ENCODE data around the gene ZNF397. TPM values are rescaled to one million over a fixed set of nuclear protein-coding genes. Genes with fewer than 3 reads are reported as not detected.

ZNF397 gene
- total and polyA plus RNA-seq, 2 donors (not counting 1 experiment from before 2014, with no cell fraction given): 16.8 to 67.2 TPM

- Histone ChIP-seq H3K36me3 (replicated peaks in 1 of 2; ENCODE audit: control extremely low read depth in 1 of 2, control insufficient read depth in 1 of 2, extremely low read depth in 1 of 2, insufficient read depth in 2 of 2, low read length in 1 of 2) (peaks cover 44 to 66% of the 10 kb centered on the region in 2 experiments), H3K9me3 (ENCODE audit: control extremely low read depth in 1 of 3, control insufficient read depth in 2 of 3, insufficient read depth in 1 of 3, low read length in 2 of 3) (peaks cover 18 to 30% (median 20%) of the 10 kb centered on the region in 3 donors), H3K79me2 (ENCODE audit: control insufficient read depth, insufficient read depth, low read length) (peaks cover 34% of the 10 kb centered on the region), H3K4me1 (ENCODE audit: control insufficient read depth in 2 of 2, insufficient read depth in 2 of 2, low read length in 2 of 2) (peaks cover 29% of the 10 kb centered on the region in 2 donors), H3K4me2 (replicated peaks; ENCODE audit: low read depth, low read length, poor library complexity, severe bottlenecking) (no peak overlapping the region), H3K27ac (ENCODE audit: low read length in 2 of 2) (peak overlapping the region in 1 of 2 donors; percentile 66), H2AFZ (ENCODE audit: insufficient read depth, low read depth, low read length, poor library complexity, severe bottlenecking) (no peak overlapping the region), H3K4me3 (ENCODE audit: control extremely low read depth in 1 of 5, extremely low read depth in 1 of 5, insufficient read depth in 1 of 5, low read depth in 2 of 5, low read length in 4 of 5) (peak overlapping the region in 1 of 5 experiments; percentile 8), H3K9ac (ENCODE audit: low read length) (no peak overlapping the region), H4K20me1 (ENCODE audit: control insufficient read depth, insufficient read depth, low read length, poor library complexity, severe bottlenecking) (no peaks in the 10 kb centered on the region), H3K27me3 (replicated peaks in 1 of 4; ENCODE audit: control extremely low read depth in 1 of 4, control insufficient read depth in 3 of 4, insufficient read depth in 4 of 4, low read length in 3 of 4) (no peaks in the 10 kb centered on the region)
- ChIA-PET POLR2A (interaction anchor here (0.6 to 0.7 kb wide), 2 partner anchors 130 to 166 kb away, joined by 6 to 10 read pairs; no protein-coding TSS in a partner anchor), CTCF (interaction anchor here (1.1 kb wide), 1 partner anchor 21 kb away, joined by 4 read pairs; no protein-coding TSS in a partner anchor)
- TF ChIP-seq EZH2 (IDR thresholded peaks at IDR 0.05; ENCODE audit: borderline replicate concordance, insufficient read depth, low read depth, low read length, poor library complexity, severe bottlenecking) (no peak), CTCF (IDR thresholded peaks at IDR 0.05) (no peak)
- peak overlapping the region; percentile 76 for H3K27ac Mint-ChIP-seq
- peaks cover 45% of the 10 kb centered on the region for H3K4me1 Mint-ChIP-seq
- ATAC-seq (ENCODE audit: low read depth) (no peak), DNase-seq (no peak)
- no peaks in the 10 kb centered on the region for H3K27me3 Mint-ChIP-seq
- peak overlapping the region; percentile 27 for H3K4me3 Mint-ChIP-seq
- H3K9me3 Mint-ChIP-seq (ENCODE audit: insufficient read depth): peaks cover 12% of the 10 kb centered on the region
- intact Hi-C loops (cut with micrococcal nuclease): no loop called here
Observed at GRCh38 chr18:35246831-35247230, 6.0 kb downstream of the ZNF397 start.

Data from B cell (primary cell).